Activated CD4-positive, alpha-beta T cell treated with anti-CD3 and anti-CD28 coated beads, Interleukin-2, amount 50 U/mL, for 4 hours (primary cell): ENCODE data around the gene MED13L.
"Not testable (repeated sequence)": the region's sequence is repeated elsewhere in the genome, so short reads cannot be mapped to it uniquely, and the experiment has no call there.

ENCODE experiments used
- DNase-seq, 2 experiments: peaks; one replicate each; pipeline ENCODE4 v3.0.0-alpha.2; 2020

The MED13L gene

DNA sequence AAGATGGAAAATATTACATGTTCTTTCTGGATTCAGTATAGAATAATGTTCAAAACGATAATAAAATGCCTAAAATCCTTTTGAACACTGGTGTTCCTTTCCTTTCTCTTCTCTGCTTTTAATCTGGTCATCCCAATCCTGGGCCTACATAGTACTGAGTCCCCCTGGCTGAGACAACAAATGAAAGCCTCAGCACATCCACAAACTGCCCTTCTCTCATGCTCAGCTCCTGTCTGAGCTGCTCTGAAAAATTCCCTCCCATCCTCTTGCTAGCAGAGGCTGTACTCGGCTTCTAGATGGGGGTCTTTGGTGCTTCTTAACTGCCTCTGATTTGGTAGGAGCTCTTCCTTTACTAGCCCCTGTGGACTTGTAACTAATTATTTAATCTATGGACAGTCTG is 232.3 kb downstream of the MED13L start:
- DNase-seq = no peak

- DNase-seq = no peak
Observed at GRCh38 chr12:116043659-116044535, 233.6 kb downstream of the MED13L start.

DNA sequence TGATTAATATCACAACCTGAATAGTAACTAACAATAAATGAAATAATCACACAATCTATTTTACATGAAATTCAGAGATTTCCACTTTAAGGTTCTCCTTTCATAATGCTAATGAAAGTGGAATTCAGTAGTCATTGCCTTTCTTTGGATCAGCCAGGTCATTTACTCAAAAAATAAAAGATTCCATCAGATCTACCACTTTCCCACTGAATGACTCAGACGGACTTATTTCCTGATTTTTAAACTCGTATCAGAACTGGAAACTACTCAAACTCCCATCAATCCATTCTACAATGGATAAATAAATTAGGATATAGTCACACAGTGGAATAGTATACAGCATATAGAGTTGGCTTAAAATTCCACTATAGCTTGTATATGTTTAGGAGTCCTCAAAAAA is 237.1 kb downstream of the MED13L start:
- DNase-seq = no peak

DNA sequence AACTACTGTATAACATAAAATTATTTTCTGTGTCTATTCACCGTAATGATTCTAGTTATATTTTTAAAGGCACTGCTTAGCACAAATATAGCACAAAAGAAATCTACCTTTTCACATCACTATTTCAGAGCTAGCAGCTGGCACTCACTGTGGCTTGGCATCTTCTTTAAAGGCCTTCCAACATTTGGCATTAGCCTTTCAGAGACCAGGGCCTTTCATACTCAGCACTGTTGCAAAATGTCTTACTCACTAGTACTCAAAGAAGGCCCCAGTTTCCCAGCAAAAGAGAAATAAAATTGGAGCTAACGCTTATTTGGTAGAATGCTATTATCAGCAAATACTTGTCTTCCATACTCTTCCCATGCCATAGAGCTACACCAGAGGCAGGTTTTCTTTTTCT is 238.4 kb downstream of the MED13L start:
- no peak for DNase-seq

DNA sequence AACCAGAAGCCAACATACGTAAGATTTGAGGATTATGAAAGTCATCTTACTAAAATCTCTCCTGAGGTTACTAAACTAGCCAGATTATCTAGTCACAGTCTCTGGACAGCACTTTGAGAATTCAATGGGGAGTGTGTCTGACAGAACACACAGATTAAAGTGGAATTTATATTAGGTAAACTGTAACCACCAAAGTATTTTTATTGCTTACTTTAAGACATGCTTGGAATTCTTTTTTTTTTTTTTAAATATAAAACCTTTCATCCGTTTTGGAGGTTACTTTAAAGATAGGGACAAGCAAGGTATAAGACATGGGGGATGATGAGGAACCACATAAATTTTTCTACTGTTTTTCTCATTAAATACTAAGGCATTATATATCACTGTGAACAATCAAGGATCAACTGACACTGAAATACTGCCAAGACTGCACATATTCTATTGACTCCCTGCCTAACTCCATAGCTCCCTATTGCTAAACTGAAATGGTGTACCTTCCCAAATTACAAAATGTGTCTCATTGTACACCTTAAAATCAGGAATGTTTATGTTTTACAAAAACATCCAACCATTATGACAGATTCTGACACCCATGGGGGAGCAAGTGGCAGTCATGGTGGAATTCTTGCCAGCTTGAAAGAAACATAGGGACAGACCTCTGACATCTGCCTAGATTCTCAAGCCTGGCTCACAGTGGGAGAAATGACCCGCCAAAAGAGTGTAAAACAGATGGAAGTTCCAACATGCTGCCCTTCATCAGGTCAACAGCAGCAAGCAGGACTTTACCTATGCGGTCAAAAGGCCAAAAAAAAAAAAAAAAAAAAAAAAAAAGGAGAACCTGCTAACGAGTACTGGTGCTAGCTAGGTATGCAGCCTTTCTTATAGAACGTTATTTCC is 239.3 kb downstream of the MED13L start:
- DNase-seq = no peak

DNA sequence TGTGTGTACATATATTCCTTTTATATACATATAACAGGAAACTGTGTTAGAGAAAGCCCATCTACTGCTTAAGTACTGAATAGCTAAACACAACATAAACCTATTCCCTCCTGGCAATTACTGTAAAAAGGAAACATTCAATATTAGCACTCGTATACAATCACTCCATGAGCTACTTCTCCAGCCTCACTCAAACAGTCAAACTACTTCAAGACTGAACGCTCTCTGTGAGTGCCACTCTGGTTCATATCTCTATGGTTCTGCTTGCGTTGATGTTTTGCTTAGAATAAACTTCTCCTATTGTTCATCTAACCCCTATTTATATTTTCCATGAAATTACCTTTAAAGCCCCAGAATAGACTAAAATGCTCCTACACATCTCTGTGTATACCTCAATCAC is 243.7 kb downstream of the MED13L start:
- no peak for DNase-seq

DNA sequence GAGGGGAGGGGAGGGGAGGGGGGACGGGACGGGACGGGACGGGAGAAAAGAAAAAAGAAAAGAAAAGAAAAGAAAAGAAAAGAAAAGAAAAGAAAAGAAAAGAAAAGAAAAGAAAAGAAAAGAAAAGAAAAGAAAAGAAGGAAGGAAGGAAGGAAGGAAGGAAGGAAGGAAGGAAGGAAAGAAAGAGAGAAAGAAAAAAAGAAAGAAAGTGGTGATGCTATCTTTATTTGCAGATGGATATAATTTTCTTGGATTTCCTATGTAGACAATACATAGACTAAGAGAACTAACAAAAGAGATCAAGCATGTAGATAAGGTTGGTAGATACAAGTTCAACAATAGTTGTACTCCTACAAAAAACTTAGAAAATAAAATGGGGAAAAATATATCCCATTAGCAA is 245.9 kb downstream of the MED13L start:
- DNase-seq = not testable (repeated sequence)

GRCh38 chr12:116028619-116029018 is 248.9 kb downstream of the MED13L start:
- no peak for DNase-seq

DNA sequence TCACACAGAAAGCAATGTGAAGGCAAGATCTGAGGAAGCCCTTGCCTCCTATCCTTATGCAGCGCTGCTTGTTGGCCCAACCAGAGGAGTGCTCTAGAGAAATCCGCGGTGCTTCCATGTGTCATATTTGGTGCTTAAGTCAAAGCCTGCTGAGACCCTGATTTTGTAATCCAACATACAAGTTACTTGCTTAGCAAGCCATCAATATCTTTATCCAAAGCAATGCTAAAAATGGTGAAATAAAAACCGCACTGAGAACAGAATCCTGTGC is 250.0 kb downstream of the MED13L start:
- no peak for DNase-seq

GRCh38 chr12:116026768-116027550 is 250.5 kb downstream of the MED13L start:
- DNase-seq = no peak

DNA sequence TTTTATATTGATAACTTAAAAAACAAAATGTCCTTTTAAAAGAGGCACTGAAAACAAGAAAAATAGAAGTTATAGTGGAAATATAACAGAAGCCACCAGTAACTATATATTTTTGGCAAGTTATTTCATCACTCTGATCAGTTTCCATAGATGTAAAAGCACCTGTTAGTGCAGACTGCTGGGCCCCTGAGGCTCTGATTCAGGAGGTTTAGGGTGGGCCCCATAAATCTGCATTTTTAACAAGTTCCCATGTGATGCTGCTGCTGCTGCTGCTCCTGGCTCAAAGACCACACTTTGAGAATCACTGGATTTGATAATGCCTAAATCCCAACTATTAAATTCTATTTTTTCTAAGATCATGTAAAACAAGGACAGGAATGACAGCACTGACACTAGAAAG is 251.1 kb downstream of the MED13L start:
- DNase-seq = no peak

- DNase-seq = no peak
Observed at GRCh38 chr12:116024769-116025168, 252.7 kb downstream of the MED13L start.

GRCh38 chr12:116019415-116019814 is 258.1 kb downstream of the MED13L start:
- no peak for DNase-seq

DNA sequence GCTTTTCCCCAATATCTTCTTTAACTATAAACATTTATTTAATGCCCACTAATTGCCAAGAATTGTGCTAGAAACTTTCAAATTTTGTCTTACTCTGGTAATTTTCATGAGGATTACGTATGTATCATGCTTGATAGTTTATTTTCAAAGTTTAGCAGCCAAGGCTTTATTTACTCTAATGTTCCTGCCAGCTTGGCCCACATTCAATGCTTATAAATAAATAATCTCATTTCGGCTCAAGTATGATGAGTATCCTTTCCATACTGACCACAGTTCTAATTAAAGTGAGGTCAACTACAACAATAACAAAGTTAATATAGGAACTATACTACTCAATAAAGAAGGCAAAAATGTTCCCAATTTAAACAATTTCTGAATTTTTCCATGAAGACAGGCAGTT is 259.2 kb downstream of the MED13L start:
- DNase-seq = no peak

DNA sequence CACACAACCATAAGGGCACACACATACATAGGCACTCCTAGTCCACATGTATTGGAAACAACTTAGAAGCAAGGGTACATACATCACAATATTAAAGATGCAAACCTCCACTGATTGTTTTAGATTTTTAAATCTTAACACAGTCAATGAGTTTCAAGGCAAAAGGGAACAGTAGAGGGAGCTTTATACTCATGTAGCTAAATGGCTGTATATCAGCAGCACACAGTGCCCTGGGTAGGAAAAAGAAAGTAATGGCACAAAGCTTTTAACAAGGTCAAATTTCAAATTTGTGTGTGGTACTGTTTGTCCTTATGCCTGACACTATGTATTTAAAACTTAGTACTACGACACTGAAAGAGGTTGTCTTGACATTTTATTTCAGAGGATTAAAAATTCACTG is 262.0 kb downstream of the MED13L start:
- DNase-seq = no peak

DNA sequence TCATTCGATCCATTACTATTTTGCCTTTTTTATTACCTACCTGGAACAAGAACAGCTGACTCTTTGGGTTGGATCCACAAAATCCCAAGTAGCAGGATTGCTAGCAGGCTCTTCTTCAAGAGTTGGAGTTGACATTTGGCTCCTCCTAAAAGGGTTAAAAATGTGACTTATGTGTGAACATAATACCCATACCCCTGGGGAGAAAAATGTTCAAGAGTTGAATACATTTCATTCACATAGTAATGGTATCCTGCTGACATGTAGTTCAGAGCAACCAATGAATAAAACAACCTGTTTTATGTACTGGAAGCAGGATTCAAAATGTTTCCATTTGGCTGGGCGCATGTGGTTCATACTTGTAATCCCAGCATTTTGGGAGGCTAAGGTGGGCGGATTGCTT is 264.7 kb downstream of the MED13L start:
- no peak for DNase-seq

- DNase-seq = no peak
Observed at GRCh38 chr12:116011217-116011616, 266.3 kb downstream of the MED13L start.

- DNase-seq = no peak
Observed at GRCh38 chr12:116010467-116010866, 267.0 kb downstream of the MED13L start.

DNA sequence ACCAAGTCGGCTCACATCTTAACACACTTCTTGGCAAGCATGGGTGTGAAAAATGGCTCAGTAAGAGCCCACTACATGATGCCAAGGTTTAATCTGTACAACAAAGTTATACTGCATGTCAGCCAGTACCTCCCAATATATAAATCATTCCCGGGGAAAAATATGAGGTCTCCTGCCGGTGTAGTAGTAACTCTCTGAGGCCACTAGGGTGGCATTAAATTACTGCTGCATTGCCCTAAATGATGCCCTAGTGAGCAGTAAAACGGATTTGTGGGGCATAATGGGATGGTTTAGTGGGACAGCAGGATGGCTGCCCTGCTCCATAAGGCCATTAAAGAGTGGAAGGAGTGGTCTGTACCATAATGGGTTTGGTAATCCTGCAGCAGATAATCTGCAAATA is 267.7 kb downstream of the MED13L start:
- no peak for DNase-seq

GRCh38 chr12:116006141-116006540 is 271.4 kb downstream of the MED13L start:
- DNase-seq = no peak

DNA sequence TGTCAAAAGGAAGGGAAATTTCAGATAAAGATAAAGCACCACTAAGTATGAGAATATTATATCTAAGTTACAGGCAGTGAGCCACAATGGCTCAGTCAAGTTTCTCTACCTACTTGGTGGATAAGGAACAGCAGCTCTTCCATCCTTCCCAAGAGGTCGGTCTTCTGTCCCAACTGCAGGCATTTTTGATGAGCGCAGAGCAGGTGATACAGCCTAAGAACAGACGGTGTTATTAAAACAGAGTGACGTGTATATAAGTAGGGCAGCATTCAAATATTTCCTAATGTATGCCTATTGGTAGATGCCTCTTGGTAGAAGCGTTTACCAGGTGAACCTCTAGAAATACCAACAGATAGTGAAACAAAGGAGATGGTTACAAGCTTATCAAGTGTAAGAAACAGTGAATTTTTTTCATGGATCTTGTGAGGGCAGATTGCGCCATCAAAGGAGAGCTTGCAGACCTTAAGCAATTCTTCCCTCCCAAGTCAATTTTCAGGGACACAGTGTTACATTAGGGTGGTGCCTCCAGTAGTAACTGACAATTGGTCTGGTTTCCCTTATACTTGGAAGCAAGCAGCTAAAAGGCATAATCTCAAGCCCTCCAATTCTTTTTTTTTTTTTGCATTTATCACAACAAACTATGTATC is 274.5 kb downstream of the MED13L start:
- DNase-seq = no peak

DNA sequence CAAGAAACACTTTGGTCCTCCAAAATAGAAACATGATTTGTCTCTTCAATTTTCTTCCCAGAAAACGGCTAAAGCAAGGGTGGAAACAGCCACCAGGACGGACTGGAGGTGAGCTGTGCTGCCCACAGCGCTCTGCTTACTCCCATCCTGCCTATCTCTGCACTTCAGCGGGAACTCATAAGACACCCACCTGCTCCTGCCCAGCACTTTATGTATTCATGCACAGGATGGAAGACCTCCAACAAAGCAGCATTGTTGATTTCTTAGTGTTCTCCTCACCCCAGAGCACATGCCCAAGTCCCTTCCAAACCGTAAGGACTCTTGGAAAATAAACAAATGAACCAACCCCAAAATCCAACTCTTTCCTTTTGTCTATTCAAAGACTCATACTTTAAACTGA is 277.2 kb downstream of the MED13L start:
- no peak for DNase-seq

DNA sequence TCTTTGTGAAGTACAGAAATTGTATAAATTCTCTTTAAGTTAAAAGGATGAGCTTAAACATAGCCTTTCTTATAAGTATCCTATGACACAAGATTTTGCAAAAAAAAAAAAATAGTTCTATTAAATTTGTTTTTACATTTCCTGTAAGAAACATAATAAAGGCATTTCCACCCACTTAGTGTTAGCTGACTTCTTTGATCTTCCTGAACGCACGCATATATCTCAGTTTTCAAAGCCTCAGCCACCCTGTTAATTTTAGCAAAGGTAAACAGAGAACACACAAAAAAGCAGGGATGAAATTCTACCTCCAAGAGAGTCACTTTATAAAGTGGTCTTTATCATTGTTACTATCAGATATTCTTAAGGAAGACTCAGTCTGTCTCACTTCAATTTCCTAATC is 277.9 kb downstream of the MED13L start:
- DNase-seq = no peak
